Erythroblast (primary cell): Measurements from ENCODE around the gene CXCL17.
A peak's percentile ranks its signal among the peaks of the same experiment; 100 is the strongest.

Experiments used
- DNase-seq, 2 experiments: peaks; one replicate each; lab custom pipeline; 2025; lab: John Stamatoyannopoulos, UW
- GATA1 ChIP-seq: IDR thresholded peaks from 2 replicates; pipeline ENCODE4 v1.6.1; 2011; ENCODE audit warnings: low read depth, mild to moderate bottlenecking, control low read depth, low read length, moderate library complexity
- POLR2A ChIP-seq: IDR thresholded peaks from 2 replicates; pipeline ENCODE4 v1.6.1; 2011; ENCODE audit warnings: mild to moderate bottlenecking, low read length

Gene CXCL17

GRCh38 chr19:42407085-42407815 is 35.5 kb downstream of the CXCL17 start:
- no peak for TF ChIP-seq GATA1

GRCh38 chr19:42406111-42406510 is 36.6 kb downstream of the CXCL17 start:
- TF ChIP-seq GATA1, result no peak
- TF ChIP-seq POLR2A, result no peak
- no peak for DNase-seq

More at GRCh38 chr19:42407085-42407815, 35.5 kb downstream of the CXCL17 start:
- DNase-seq, result no peak

- DNase-seq, result no peak
- TF ChIP-seq POLR2A (no peak), GATA1 (no peak)
Measured at GRCh38 chr19:42403586-42403985, 39.2 kb downstream of the CXCL17 start.

- TF ChIP-seq GATA1 (no peak), POLR2A (no peak)
- no peak for DNase-seq
Measured at GRCh38 chr19:42402376-42403116, 40.2 kb downstream of the CXCL17 start.

GRCh38 chr19:42401365-42402303 is 41.1 kb downstream of the CXCL17 start:
- peak; percentile 78 to 89 for DNase-seq
- no peak for TF ChIP-seq GATA1
- no peak for TF ChIP-seq POLR2A

- no peak for DNase-seq
- no peak for TF ChIP-seq POLR2A
- no peak for TF ChIP-seq GATA1
Measured at GRCh38 chr19:42400404-42400803, 42.3 kb downstream of the CXCL17 start.

GRCh38 chr19:42397263-42398166 is 45.2 kb downstream of the CXCL17 start:
- TF ChIP-seq POLR2A (peak; percentile 79), GATA1 (no peak)
- no peak for DNase-seq

GRCh38 chr19:42396381-42397262 is 46.1 kb downstream of the CXCL17 start:
- TF ChIP-seq POLR2A (peak; percentile 93), GATA1 (no peak)

GRCh38 chr19:42394751-42395150 is 48.0 kb downstream of the CXCL17 start:
- no peak for TF ChIP-seq GATA1
- no peak for TF ChIP-seq POLR2A
- no peak for DNase-seq

More at GRCh38 chr19:42396381-42397262, 46.1 kb downstream of the CXCL17 start:
- peak; percentile 98 to 99 for DNase-seq

GRCh38 chr19:42392165-42392564 is 50.6 kb downstream of the CXCL17 start:
- DNase-seq, result no peak
- TF ChIP-seq POLR2A (no peak), GATA1 (no peak)

- TF ChIP-seq GATA1 (no peak), POLR2A (no peak)
- DNase-seq, result no peak
Measured at GRCh38 chr19:42389899-42390298, 52.8 kb downstream of the CXCL17 start, which contains the start of gene CNFN. CNFN (minus strand) TSS chr19:42390297; CDS start chr19:42389037, 1,260 bp downstream.
